NCI-H2029 (cell line): ENCODE data around the gene LPIN1.

Experiments used
- DNase-seq: peaks from one replicate; lab custom pipeline; 2025; lab: John Stamatoyannopoulos, UW

The LPIN1 gene

GRCh38 chr2:11762799-11763461, 16.5 kb downstream of the LPIN1 start:
- no peak for DNase-seq

DNA sequence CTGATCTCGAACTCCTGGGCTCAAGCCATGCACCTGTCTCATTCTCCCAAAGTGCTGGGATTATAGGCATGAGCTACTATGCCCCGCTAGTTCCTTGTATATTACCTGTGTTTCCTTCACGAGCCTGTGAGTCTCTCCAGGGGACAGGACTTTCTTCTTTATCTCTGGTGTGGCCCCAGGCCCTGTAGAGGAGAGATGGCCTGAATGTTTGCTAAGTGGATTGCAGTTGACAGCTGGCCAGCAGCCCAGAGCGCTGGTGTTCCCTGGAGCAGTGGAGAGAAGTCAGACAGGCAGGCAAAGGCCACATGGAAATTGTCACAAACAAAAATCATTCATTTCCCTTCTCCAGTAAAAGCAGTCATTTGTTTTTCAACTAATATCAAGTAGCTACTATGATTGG, 17.9 kb downstream of the LPIN1 start:
- peak; percentile 32 for DNase-seq

GRCh38 chr2:11764920-11765319, 18.5 kb downstream of the LPIN1 start:
- no peak for DNase-seq

- no peak for DNase-seq
These were observed 19.1 kb downstream of the LPIN1 start for GRCh38 chr2:11765501-11765900.

- no peak for DNase-seq
These were observed 19.6 kb downstream of the LPIN1 start for GRCh38 chr2:11766016-11766415.

GRCh38 chr2:11767779-11768178, 21.3 kb downstream of the LPIN1 start:
- DNase-seq: no peak

DNA sequence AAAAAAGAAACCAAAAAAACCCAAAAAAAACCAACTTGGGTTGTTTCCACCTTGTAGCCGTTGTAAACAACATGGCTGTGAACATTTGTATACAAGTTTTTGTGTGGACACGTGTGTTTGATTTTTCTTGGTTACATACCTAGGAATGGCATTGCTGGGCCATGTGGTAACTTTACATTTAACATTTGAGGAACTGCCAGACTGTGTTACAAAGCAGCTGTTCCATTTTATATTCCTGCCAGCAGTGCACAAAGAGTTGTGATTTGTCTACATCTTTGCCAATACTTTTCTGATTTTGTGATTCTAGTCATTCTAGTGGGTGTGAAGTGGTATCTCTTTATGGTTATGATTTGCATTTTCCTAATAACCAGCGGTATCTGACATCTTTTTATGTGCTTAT, 22.5 kb downstream of the LPIN1 start:
- no peak for DNase-seq

- DNase-seq: no peak
These were observed 23.1 kb downstream of the LPIN1 start for GRCh38 chr2:11769516-11769915.

GRCh38 chr2:11770531-11771188, 24.2 kb downstream of the LPIN1 start:
- no peak for DNase-seq

GRCh38 chr2:11771971-11772615, 25.7 kb downstream of the LPIN1 start:
- no peak for DNase-seq

DNA sequence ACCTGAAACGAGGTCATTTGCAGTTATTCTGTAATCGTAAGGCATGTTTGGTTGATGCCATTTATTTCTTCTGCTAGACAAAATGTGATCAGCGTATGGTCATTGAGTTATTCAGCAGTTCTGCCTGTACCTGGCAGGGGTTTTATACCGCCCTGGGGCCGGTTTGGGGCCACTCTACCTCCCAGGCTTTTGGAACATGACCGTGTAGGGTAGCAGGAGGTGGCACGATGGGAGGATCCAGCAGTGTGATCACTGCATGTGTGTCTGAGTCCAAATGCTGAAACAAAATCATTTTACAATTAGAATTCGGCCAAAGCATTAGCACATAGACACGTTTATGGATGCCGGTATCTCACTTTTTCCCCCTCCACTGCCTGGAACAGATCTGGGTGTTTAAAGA, 26.7 kb downstream of the LPIN1 start:
- DNase-seq: no peak

DNA sequence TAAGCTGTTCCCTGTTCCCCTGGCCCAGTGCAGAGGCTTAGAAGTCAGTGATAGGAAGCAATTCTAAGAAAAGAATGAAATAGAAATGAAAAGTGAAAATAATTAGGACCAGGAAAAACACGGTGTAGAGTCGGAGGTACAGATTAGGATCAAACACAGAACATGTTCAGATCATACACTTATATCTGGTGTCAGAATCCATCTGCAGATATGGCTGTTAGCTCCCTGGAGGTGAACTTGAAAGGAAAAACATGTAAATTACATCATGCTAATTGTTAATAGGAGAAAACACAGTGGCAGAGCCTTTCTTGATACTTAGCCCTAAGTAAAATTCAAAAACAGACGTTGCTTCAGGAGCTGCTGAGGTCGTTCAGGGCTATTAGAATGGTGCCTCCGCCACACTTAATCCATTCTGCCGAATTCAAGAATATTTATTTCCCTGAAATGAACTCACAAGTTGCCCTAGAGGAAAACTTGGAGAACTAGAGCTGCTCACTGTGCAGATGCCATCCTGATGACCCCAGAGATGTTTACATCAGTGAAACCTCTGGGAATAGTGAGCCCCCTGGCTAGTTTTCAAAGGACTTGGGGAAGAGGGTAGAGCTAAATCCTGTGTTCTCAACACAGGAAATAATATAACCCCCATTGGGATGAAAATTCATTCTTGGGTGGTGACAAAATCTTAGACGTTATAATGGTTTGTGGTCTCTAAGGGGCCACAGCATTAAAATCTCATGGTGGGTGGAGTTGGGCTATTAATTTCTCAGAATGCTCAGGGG, 27.5 kb downstream of the LPIN1 start:
- DNase-seq: no peak

DNA sequence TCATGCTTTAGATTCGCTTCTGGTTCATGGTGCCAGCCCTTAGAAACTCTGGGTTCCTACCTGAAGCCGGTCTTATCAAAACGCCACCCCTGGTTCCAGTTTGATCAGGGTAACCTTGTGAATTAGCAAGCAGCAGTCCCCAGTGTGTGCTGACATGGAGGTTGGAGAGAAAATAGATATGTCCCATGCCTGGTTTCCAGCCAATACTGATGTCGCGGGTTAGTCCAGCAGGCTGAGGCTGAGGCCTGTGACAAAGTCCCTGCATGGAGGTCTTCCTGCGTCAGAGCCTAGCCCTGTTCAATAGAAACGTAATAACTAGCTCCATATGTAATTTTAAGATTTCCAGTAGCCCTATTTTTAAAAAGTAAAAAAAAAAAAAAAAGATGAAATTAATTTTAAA, 28.2 kb downstream of the LPIN1 start:
- no peak for DNase-seq

- no peak for DNase-seq
These were observed 29.0 kb downstream of the LPIN1 start for GRCh38 chr2:11775384-11775783.

DNA sequence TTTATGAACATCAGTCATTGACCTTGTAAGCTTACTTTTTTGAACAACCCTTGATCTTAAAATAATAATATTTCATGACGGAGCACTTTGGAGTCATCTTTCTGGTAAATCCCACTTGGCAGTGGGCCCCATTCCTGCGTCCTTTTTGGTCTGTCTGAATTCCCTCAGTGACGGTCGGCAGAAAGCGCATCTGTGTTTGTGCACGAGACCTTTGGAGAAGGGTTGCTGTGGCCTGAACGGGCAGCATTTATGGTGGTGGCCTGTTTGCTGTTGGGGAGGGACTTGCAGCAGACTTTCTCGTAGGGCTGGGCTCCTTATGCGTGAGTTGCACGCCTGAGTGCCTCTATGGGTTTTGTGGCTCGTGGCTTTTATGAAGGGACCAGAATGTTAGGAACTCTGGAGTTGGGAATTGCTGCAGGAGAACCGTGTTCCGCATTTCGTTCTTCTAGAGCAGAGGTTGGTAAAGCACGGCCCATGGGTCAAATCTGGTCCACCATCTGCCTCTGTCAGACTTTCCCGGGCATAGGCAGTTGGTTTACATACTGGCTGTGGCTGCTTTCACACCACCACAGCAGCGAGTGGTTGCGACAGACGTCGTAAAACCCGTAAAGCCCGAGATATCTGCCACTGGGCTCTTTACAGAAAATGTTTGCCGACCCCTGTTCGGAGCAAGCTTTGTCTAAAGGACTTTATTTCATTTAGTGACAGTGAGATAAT, 30.8 kb downstream of the LPIN1 start:
- no peak for DNase-seq

GRCh38 chr2:11777886-11778415, 31.5 kb downstream of the LPIN1 start:
- no peak for DNase-seq

DNA sequence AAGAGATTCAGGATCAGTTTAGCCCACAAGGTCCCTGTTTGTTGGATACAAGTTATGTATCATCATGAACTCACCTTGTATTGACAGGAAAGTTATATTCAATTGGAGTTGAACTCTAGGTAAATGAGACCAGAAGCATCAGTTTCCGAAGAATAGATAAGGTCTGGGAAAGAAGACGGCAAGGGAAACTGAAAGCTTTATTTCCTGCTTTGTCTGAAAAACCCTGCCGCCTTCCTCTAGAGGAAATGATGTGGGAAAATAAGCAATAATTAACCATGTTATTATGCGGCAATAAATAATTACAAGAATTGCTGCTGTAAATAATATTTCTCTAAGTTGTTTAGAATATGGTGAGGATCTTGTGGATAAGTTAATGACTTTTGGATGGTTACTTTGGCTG, 32.0 kb downstream of the LPIN1 start:
- no peak for DNase-seq

GRCh38 chr2:11778923-11779757, 32.7 kb downstream of the LPIN1 start:
- DNase-seq: peak; percentile 26

DNA sequence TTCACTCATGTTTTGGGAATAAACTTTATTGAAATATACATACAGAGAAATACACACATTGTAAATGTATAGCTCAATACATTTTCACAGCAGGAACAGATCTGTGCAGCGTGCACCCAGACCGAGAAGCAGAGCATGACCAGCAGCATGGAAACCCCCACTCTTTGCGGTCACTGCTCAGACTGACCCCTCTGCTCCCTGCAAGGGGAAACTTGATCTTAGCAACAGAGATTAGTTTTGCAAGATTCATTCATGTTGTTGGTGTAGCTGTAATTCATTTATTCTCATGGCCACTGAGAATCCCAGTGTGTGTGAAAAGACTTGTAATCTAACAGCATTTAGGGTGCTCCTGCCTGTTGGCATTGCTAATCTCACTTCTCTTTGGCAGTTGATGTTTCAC, 35.2 kb downstream of the LPIN1 start:
- DNase-seq: no peak

- no peak for DNase-seq
These were observed 37.8 kb downstream of the LPIN1 start for GRCh38 chr2:11784280-11784679.
